ENCODE results near the gene ZFYVE28. TPM values are rescaled to one million over a fixed set of nuclear protein-coding genes. Genes with fewer than 3 reads are reported as not detected.

ZFYVE28 gene
- total RNA-seq, 2 experiments from 2014 or later, result 14.8 to 17.2 TPM

DNA sequence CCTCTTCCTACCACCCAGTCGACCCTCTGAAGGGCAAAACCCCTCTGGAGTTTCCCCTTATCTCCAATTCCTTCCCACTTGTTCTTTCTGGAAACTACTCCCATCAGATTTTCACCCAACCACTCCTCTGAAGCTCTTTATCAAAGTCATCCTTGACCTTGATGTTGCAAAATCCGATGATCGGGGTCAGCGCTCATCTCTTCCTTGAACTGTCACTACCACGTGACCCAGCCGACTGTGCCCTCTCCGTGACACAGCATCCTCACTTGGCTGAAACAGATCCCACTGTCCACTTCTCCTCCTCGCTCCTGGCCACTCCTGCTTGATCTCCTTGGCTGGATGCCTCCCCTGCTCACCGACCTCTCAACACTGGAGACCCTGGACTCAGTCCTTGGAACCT is 1.4 kb upstream of the ZFYVE28 start:
- Mint-ChIP-seq H3K27ac (no peak overlapping the region), H3K4me1 (peaks cover 33% of the 10 kb centered on the region), H3K36me3 (ENCODE audit: low read depth) (no peaks in the 10 kb centered on the region), H3K4me3 (no peak overlapping the region), H3K9me3 (no peaks in the 10 kb centered on the region), H3K27me3 (peaks cover 52% of the 10 kb centered on the region)
- DNase-seq, result no peak
- POLR2A ChIA-PET, result no interaction called here
- CTCF ChIA-PET, result interaction anchor here (1.1 to 1.7 kb wide), 3 partner anchors 8 to 200 kb away, joined by 3 to 5 read pairs (median 5); partner anchors contain the start of gene RNF4

DNA sequence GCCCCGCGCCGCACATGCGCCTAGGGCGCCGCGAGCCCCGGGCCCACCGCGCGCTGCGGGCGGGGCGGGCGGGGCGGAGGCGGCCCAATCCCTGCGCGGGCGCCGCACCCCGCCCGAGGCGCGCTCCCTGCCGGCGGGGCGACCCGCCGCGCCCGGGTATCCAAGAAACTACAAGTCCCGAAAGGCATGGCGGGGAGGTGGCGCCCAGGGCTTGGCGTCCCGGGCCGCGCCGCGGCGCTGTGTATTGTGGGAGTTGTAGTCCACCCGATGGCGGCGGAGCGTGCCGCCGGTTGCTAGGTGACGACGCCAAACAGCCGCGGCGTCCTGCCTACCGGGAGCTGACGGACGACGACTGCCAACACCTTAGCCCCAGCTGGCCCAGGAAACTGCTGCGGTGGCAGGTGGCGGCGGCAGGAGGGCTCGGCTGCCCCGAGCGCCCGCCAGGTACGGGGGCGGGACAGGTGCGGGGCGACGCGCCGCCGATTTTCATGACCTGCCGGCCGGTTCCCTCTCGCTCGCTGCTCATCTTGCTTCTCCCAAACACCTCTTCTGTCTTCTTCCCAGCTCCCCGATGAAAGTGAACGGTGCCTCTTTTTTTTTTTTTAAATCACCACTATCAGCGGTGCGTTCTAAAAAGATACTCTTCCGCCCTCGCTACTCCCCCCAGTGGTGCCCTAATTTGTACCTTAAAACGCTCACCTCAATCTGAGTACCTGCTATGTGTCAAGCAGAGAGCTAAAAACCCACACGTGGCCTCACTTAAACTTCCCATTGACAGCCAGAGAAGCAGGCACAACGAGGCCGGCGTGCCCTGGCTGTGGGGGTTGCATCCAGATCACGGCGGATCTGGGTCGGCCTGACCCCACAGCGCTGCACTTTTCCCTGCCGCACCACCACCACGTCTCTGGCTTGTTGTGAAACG is 466 bp upstream of the ZFYVE28 start, which contains the start of gene CFAP99:
CFAP99 (plus strand) TSS at position 306 of the 922 bp plus-strand sequence.
- H3K27me3 Mint-ChIP-seq, result peaks cover 52% of the 10 kb centered on the region

GRCh38 chr4:2417226-2417764 is 1.1 kb downstream of the ZFYVE28 start:
- DNase-seq, result no peak
- CTCF ChIA-PET, result interaction anchor here (2.1 kb wide), 1 partner anchor 51 kb away, joined by 7 read pairs; the partner anchor contains the start of gene RNF4

More for the DNA sequence above, 466 bp upstream of the ZFYVE28 start, which contains the start of gene CFAP99:
- ChIA-PET POLR2A (no interaction called here), CTCF (interaction anchor here (0.6 to 1.7 kb wide), 14 partner anchors 9 to 1020 kb away, joined by 3 to 5 read pairs (median 3); partner anchors contain the start of genes RNF4 and SLBP)
- peak within 1 kb of the TSS; percentile 85 for H3K4me3 Mint-ChIP-seq
- H3K36me3 Mint-ChIP-seq (ENCODE audit: low read depth), result no peaks in the 10 kb centered on the region
- H3K4me1 Mint-ChIP-seq, result peaks cover 42% of the 10 kb centered on the region
- H3K27ac Mint-ChIP-seq, result peak within 1 kb of the TSS; percentile 86
- DNase-seq, result peak; percentile 98
- H3K9me3 Mint-ChIP-seq, result no peaks in the 10 kb centered on the region

DNA sequence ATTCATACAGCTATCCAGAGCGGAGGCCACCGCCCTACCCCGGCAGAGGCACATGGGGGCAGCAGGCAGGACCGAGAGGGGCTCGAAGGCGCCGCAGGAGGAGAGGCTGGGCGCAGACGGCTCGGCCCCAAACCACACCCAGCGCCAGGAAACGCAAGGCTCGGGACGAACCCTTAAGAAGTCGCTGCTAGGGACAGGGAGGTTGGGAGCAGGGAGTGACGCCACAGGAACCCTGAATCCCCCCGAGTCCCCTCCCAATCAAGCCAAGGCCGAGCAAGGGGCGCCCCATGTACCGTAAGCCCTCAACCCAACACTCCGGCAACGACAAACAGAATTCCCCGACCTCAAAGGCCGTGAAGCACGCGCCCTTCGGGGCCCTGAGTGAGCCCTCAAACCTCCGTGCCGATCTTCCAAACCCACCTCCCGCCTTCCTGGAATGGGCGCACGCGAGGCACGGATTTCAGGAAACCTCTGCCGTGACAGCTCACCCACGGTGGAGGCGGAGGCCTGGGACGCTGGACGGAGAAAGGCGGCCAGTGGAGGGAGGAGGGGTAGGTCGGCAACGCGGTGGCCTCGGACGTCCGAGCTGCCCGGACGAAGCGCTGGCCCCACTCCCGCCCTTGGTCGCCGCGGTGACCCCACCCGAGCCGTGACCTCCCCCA is 1.8 kb downstream of the ZFYVE28 start:
- DNase-seq, result peak; percentile 20
- Mint-ChIP-seq H3K36me3 (ENCODE audit: low read depth) (no peaks in the 10 kb centered on the region), H3K4me3 (peak overlapping the region; percentile 71), H3K27ac (peak overlapping the region; percentile 77), H3K4me1 (peaks cover 65% of the 10 kb centered on the region), H3K27me3 (peaks cover 42% of the 10 kb centered on the region), H3K9me3 (no peaks in the 10 kb centered on the region)
- POLR2A ChIA-PET, result interaction anchor here (0.7 kb wide), 1 partner anchor 52 kb away, joined by 3 read pairs; the partner anchor contains the start of gene RNF4
- CTCF ChIA-PET, result interaction anchor here (1.6 to 2.1 kb wide), 4 partner anchors 11 to 197 kb away, joined by 4 to 7 read pairs (median 4); partner anchors contain the start of gene RNF4

More at GRCh38 chr4:2417226-2417764, 1.1 kb downstream of the ZFYVE28 start:
- no peaks in the 10 kb centered on the region for H3K9me3 Mint-ChIP-seq
- peak overlapping the region; percentile 86 for H3K27ac Mint-ChIP-seq
- POLR2A ChIA-PET, result interaction anchor here (0.7 kb wide), 1 partner anchor 52 kb away, joined by 3 read pairs; the partner anchor contains the start of gene RNF4
- peak overlapping the region; percentile 85 for H3K4me3 Mint-ChIP-seq
- peaks cover 59% of the 10 kb centered on the region for H3K4me1 Mint-ChIP-seq
- peaks cover 48% of the 10 kb centered on the region for H3K27me3 Mint-ChIP-seq
- H3K36me3 Mint-ChIP-seq (ENCODE audit: low read depth), result no peaks in the 10 kb centered on the region

DNA sequence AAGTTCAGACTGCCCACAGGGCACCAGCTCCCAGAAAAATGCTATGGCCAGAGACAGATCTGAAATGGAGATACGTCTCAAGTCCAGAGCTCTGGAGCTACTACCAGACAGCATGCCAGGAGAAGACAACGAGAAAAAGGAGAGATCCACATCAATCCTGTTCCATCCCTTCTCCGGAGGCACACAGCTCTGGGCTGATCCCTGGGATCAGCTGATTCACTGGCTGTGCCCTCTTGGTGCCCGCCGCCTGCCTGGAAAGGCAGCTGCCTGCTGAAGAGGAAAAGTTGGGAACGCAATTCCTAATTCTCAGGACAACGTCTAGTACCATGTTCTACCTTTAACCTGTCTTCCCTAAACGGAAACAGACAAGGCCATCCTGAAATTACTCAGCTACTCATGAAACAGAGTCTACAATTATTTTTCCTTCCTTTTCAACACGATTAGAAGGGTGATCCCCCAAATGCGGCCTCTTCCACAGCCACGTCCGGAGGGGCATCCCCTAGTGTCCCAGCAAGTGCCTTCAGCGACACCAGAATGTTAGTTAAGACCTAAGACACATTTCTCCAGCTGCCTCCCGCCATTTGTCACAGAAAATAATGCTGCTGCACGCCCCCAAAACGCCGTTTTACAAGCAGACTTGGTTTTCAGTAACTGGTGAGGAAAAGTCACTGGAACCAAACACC is 2.4 kb downstream of the ZFYVE28 start:
- H3K36me3 Mint-ChIP-seq (ENCODE audit: low read depth), result no peaks in the 10 kb centered on the region
- POLR2A ChIA-PET, result no interaction called here
- H3K27ac Mint-ChIP-seq, result peak overlapping the region; percentile 77
- no peaks in the 10 kb centered on the region for H3K9me3 Mint-ChIP-seq
- H3K27me3 Mint-ChIP-seq, result peaks cover 41% of the 10 kb centered on the region
- CTCF ChIA-PET, result interaction anchor here (0.9 to 2.1 kb wide), 6 partner anchors 12 to 196 kb away, joined by 3 to 7 read pairs (median 4); partner anchors contain the start of gene RNF4
- peaks cover 71% of the 10 kb centered on the region for H3K4me1 Mint-ChIP-seq
- H3K4me3 Mint-ChIP-seq, result peak overlapping the region; percentile 71
- no peak for DNase-seq

DNA sequence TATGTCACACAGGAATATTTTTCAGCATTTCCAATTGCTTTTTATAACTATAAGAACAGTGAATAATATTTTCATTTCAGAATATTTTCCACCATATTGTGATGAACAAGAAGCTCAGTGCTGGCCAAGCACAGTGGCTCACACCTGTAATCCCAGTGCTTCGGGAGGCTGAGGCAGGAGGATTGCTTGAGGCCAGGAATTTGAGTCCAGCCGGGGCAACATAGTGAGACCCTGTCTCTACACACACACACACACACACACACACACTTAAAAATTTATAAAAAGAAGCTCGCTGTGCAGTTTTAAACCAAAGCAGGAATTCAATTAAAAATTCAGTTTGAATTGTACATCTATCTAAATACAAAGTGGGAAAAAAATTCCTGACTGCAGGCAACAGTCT is 3.2 kb downstream of the ZFYVE28 start:
- no peak for DNase-seq
- H3K27ac Mint-ChIP-seq, result no peak overlapping the region
- POLR2A ChIA-PET, result no interaction called here
- peaks cover 76% of the 10 kb centered on the region for H3K4me1 Mint-ChIP-seq
- H3K36me3 Mint-ChIP-seq (ENCODE audit: low read depth), result no peaks in the 10 kb centered on the region
- CTCF ChIA-PET, result interaction anchor here (0.9 to 2.1 kb wide), 6 partner anchors 13 to 195 kb away, joined by 3 to 7 read pairs (median 4); partner anchors contain the start of gene RNF4
- peaks cover 32% of the 10 kb centered on the region for H3K27me3 Mint-ChIP-seq
- no peaks in the 10 kb centered on the region for H3K9me3 Mint-ChIP-seq
- no peak overlapping the region for H3K4me3 Mint-ChIP-seq

DNA sequence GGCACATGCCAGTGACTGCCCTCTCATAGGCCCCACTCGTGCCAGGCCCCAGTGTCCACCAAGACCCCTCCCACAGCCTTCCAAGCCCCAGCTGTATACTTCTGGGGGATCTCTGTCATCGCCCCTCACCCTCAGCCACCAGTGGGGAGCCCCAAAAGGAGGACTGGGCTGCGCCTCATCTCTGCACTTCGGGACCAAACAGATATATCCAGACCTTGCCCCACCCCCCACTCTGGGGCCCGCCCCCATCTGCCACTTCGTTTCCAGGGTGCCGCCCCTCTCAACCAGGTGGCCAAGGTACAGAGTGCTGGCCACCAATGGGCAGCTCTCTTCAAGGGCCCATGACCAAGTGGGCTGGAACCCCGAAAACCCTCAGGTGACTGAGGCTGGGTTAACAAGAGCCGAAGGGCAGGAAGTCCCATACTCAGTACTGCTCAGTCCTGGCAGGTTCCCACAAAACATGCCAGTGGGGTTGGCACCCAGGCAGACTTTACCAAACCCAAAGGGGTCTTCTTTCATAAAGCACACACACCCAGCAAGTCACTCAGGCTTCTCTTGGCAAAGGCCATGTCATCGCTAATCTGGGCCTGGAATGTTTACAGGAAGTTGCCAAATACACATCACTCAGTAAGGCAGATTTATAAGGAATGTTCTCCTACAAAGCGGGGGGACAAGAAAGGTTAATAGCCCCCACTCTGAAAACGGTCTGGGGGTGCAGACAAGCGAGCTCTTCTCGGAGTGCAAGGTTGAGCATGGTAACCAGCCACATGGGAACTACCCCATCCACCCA is 4.4 kb downstream of the ZFYVE28 start:
- H3K27ac Mint-ChIP-seq, result peak overlapping the region; percentile 97
- CTCF ChIA-PET, result interaction anchor here (0.6 to 3.4 kb wide), 12 partner anchors 9 to 206 kb away, joined by 3 to 25 read pairs (median 6); partner anchors contain the start of genes HAUS3 and POLN
- peak; percentile 40 for DNase-seq
- peaks cover 21% of the 10 kb centered on the region for H3K27me3 Mint-ChIP-seq
- POLR2A ChIA-PET, result no interaction called here
- no peaks in the 10 kb centered on the region for H3K36me3 Mint-ChIP-seq (ENCODE audit: low read depth)
- peaks cover 71% of the 10 kb centered on the region for H3K4me1 Mint-ChIP-seq
- peak overlapping the region; percentile 59 for H3K4me3 Mint-ChIP-seq
- H3K9me3 Mint-ChIP-seq, result no peaks in the 10 kb centered on the region

GRCh38 chr4:2412885-2413716 is 5.3 kb downstream of the ZFYVE28 start:
- Mint-ChIP-seq H3K4me3 (peak overlapping the region; percentile 59), H3K4me1 (peaks cover 77% of the 10 kb centered on the region), H3K36me3 (ENCODE audit: low read depth) (no peaks in the 10 kb centered on the region), H3K27ac (peak overlapping the region; percentile 97), H3K27me3 (peaks cover 20% of the 10 kb centered on the region), H3K9me3 (no peaks in the 10 kb centered on the region)
- ChIA-PET CTCF (interaction anchor here (0.6 to 3.4 kb wide), 19 partner anchors 10 to 541 kb away, joined by 3 to 25 read pairs (median 4); partner anchors contain the start of genes HAUS3, POLN and RNF4), POLR2A (interaction anchor here (0.7 to 1.7 kb wide), 3 partner anchors 60 to 171 kb away, joined by 3 to 6 read pairs (median 5); partner anchors contain the start of genes HAUS3, MXD4 and POLN)
- peak; percentile 94 for DNase-seq

DNA sequence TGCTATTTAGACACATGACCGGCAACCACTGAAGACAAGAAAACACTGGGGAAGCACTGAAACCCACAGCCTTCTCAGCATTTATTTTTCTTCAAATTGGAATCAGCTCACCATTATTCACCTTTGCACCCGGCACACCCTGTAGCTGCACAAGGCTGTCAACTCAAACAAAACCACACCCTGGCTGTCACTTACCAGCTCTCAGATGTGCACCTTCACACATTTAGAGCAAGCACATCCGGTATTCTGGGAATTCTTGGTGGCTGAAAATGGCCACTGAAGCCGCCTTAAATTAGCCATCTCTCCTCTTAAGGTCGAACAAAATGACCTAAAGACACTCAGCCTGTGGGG is 5.9 kb downstream of the ZFYVE28 start:
- POLR2A ChIA-PET, result interaction anchor here (0.6 to 1.7 kb wide), 4 partner anchors 59 to 240 kb away, joined by 3 to 6 read pairs (median 4); partner anchors contain the start of genes HAUS3, MXD4 and POLN
- peaks cover 15% of the 10 kb centered on the region for H3K27me3 Mint-ChIP-seq
- no peaks in the 10 kb centered on the region for H3K36me3 Mint-ChIP-seq (ENCODE audit: low read depth)
- peaks cover 75% of the 10 kb centered on the region for H3K4me1 Mint-ChIP-seq
- CTCF ChIA-PET, result interaction anchor here (0.8 to 3.4 kb wide), 13 partner anchors 10 to 192 kb away, joined by 3 to 25 read pairs (median 6); partner anchors contain the start of genes HAUS3, POLN and RNF4
- H3K4me3 Mint-ChIP-seq, result peak overlapping the region; percentile 59
- H3K27ac Mint-ChIP-seq, result peak overlapping the region; percentile 97
- H3K9me3 Mint-ChIP-seq, result no peaks in the 10 kb centered on the region
- DNase-seq, result peak; percentile 86

- ChIA-PET POLR2A (interaction anchor here (0.6 to 1.7 kb wide), 4 partner anchors 59 to 240 kb away, joined by 3 to 6 read pairs (median 4); partner anchors contain the start of genes HAUS3, MXD4 and POLN), CTCF (interaction anchor here (1.3 to 3.4 kb wide), 9 partner anchors 9 to 192 kb away, joined by 5 to 25 read pairs (median 7); partner anchors contain the start of genes HAUS3 and POLN)
- Mint-ChIP-seq H3K4me3 (peak overlapping the region; percentile 59), H3K27me3 (peaks cover 14% of the 10 kb centered on the region), H3K9me3 (no peaks in the 10 kb centered on the region), H3K4me1 (peaks cover 75% of the 10 kb centered on the region), H3K27ac (peak overlapping the region; percentile 97), H3K36me3 (ENCODE audit: low read depth) (no peaks in the 10 kb centered on the region)
- DNase-seq, result peak; percentile 18
Observed at GRCh38 chr4:2411786-2412510, 6.5 kb downstream of the ZFYVE28 start.

Measured in activated CD4-positive, alpha-beta T cell treated with anti-CD3 and anti-CD28 coated beads, Interleukin-2, amount 10 ng/mL, durations not matched to agents 7 days and 5 days (primary cell).